Omental fat pad (tissue), 4 donors: ENCODE measurements around the gene ANO3. TPM values are rescaled to one million over a fixed set of nuclear protein-coding genes. Genes with fewer than 3 reads are reported as not detected.

Source experiments
- ATAC-seq: fragments of 150-250 bp; one replicate; pipeline ENCODE4 v1.9.1; 2016; ENCODE audit warnings: mild to moderate bottlenecking, moderate library complexity; ENCODE audit not compliant: low FRiP score
- DNase-seq: peaks from one replicate; pipeline ENCODE4 v3.0.0-alpha.2; 2019; ENCODE audit warnings: low spot score
- total RNA-seq, 4 donors: library from RNA; depleted of rRNA; stranded (reverse); fragments of >200 nt; gene quantifications; one replicate each; pipeline ENCODE4 v1.1.0, GENCODE V29; 2016
- TF ChIP-seq, protein P1 (sequence below), 3 donors: fragments of 450-650 bp; IDR thresholded peaks; one replicate each; pipeline ENCODE4 v1.5.1; 2016 to 2017; ENCODE audit warnings: antibody characterized with exemption in 3 of 3, mild to moderate bottlenecking in 3 of 3, moderate library complexity in 2 of 3

The ANO3 gene
- total RNA-seq, 4 donors from 2014 or later: 0.56 to 4.1 (median 1.6) TPM

DNA sequence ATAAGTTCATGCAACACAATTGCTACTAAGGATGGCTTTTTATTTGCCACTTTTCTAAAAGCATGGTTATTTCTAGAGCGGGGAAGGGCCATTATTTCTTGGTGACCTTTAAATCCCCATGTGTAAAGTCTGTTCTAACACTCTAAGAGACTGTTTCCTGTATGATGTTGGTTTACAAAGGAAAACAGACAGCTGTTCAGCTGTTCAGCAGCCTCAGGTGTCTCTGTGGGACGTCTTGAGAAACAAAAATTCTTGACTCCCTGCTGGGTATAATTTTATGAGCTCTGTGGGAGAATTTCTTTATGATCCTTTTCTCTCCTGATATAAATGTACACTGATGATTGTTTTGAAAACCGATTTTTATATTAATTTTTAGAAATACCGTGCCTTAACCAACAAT lies 226.3 kb downstream of the ANO3 start:
- DNase-seq: no peak
- TF ChIP-seq, protein P1, sequence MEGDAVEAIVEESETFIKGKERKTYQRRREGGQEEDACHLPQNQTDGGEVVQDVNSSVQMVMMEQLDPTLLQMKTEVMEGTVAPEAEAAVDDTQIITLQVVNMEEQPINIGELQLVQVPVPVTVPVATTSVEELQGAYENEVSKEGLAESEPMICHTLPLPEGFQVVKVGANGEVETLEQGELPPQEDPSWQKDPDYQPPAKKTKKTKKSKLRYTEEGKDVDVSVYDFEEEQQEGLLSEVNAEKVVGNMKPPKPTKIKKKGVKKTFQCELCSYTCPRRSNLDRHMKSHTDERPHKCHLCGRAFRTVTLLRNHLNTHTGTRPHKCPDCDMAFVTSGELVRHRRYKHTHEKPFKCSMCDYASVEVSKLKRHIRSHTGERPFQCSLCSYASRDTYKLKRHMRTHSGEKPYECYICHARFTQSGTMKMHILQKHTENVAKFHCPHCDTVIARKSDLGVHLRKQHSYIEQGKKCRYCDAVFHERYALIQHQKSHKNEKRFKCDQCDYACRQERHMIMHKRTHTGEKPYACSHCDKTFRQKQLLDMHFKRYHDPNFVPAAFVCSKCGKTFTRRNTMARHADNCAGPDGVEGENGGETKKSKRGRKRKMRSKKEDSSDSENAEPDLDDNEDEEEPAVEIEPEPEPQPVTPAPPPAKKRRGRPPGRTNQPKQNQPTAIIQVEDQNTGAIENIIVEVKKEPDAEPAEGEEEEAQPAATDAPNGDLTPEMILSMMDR (IDR thresholded peaks at IDR 0.05): no peak
- ATAC-seq: no peak

DNA sequence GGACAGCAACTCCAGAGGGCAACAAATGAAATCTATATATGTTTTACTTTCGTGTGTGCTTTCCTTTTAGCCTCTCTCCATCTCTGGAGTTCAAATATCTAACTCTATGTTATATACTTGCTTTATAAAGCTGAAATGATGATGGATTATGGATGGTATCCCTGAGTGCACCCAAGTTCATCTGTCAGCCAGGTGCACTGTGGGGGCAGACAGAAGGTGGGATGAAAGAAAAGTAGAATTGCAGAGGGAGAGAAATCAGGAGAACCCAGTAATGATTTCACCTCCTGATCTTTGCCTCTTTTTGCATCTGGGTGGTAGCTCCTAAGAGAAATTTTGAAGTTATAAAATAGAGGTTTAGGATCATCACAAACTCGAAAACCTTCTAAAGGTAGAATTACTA lies 237.7 kb downstream of the ANO3 start:
- ATAC-seq (no peak), DNase-seq (no peak)
- TF ChIP-seq, protein P1 (IDR thresholded peaks at IDR 0.05): no peak

DNA sequence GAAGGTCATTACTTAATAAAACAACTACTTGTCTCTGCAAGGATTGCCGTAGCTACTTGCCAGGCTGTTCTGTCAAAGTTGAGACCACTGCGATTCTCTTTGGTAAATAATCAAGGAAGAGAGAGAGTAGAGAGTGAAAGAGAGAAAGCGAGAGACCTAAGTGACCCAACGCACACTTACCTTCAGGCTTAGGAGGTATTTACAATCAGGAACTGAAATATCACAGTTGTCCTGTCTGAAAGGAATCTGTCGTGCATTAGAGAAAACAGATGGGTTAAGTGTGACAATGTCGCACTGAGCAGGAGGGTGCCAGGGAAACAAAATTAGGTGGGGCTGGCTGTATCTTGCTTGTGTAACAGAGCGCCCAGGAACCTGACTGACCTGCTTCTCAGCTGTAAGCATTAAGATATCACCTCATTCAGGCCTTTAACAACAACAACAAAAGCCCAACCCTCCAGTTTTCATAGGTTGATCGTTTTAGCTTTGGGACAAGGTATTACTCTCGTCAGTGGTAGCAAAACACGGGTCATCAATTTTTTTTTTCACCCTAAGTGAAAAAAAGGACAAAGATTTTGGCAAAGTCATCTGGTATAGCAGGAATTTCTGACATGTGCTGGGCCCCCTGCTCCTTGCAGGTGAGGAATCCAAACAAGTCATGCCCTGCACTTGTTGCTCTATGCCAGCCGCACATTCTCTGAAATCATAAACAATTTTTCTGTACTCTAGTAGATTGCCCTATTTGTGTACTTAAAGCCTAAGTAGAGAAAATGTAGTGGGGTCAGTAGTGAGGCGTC lies 240.1 kb downstream of the ANO3 start, which contains the start of gene MUC15:
Gene MUC15, minus strand, starts transcription at position 403 of the 794 bp plus-strand sequence. CDS start 5,169 bp downstream, outside the sequence.
- TF ChIP-seq, protein P1 (IDR thresholded peaks at IDR 0.05): no peak
- no peak for DNase-seq
- ATAC-seq: no peak

DNA sequence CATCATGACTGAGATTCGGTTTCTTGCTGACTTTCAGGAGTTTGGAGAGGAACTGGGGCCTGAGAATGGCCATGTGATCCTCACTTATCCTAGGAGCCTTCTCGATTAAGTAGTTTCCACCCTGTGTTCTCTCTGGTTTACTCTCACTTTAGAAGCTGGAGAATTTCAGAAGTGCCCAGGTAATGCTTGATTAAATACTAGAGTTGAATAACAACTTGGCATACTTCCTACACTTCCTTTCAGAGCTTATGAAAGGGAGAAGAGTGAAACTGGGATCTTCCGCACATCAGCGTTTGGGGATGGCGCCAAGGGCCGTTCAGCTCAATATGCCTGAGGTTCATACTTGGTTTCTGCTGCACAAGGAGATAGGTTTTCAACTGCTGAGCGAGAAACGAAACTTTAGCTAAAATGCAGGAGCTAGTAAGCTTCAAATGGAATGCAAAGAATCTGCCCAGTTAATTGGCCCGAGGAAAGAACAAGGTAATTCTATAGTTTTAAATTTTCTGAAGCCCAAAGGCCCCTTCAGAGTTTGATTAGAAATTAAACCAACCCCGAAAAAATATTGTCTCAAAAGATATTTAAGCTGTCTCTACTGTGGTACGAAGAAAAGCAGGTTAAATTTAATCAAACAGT lies 241.0 kb downstream of the ANO3 start:
- ATAC-seq (no peak), DNase-seq (no peak)
- TF ChIP-seq, protein P1 (IDR thresholded peaks at IDR 0.05): no peak

DNA sequence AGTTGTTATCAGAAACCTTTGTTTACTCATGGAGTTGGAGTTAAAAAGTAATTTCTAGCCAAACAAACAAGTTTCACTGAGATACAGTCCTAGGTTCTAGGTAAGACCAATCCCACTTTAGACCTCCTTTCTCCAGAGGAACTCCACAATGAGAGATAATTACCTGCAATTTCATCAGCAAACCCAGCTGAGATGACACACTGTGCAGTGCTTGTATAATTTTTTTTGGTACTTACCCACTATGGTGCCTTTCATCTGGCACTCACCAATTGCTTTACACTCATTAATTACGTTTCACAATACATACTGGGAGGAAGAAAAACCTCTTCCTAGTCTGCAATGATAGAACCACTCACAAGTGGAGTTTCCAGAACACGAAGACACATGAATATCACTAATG lies 242.0 kb downstream of the ANO3 start:
- DNase-seq (no peak), ATAC-seq (no peak)
- TF ChIP-seq, protein P1 (IDR thresholded peaks at IDR 0.05): no peak

DNA sequence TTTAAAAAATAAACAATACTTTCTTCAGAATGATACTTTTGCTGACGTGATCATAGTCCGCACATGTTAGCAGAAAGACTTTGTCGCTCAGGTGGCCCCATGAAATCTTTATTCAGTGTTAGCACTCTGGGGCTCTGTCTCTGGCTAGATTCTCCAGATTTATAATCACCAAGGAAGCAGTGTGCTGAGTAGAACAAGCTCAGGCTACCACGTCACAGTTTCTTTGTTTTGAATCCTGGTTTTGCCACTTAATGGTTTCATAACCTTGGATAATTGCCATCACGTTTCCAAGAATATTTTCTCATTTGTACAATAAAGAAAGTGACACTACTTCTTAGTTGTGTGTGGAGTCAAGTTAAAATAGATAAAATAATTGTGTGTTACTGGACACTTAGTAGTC lies 244.0 kb downstream of the ANO3 start:
- ATAC-seq (no peak), DNase-seq (no peak)
- TF ChIP-seq, protein P1 (IDR thresholded peaks at IDR 0.05): no peak
